Daoy (cell line): ENCODE measurements around the gene SHE. TPM values are rescaled to one million over a fixed set of nuclear protein-coding genes. Genes with fewer than 3 reads are reported as not detected.

Source experiments
- total RNA-seq: library from RNA; depleted of rRNA; stranded (reverse); fragments of >200 nt; shearing (Covaris generic); gene quantifications from 2 replicates; pipeline ENCODE4 v1.2.3, GENCODE V29; 2014; rRNA removed

The SHE gene
- total RNA-seq, 1 experiment from 2014 or later, result 0.11 TPM

Other genes starting within 250 kb of the SHE start
- gene HAX1, start 229.8 kb downstream of the SHE start, total RNA-seq, result 155 and 169 TPM in 2 replicates
- not detected in 2 replicates for gene AQP10, start 181.3 kb downstream of the SHE start, total RNA-seq
- 31.6 and 41.7 TPM in 2 replicates for gene ATP8B2, start 176.9 kb downstream of the SHE start, total RNA-seq
- gene IL6R, start 97.1 kb downstream of the SHE start, total RNA-seq, result 0.80 and 6.4 TPM in 2 replicates
- gene TDRD10, start 193 bp downstream of the SHE start, total RNA-seq, result not detected in 2 replicates
- gene UBE2Q1, start 56.2 kb upstream of the SHE start, total RNA-seq, result 39.9 and 78.3 TPM in 2 replicates
- gene CHRNB2, start 65.4 kb upstream of the SHE start, total RNA-seq, result 0.80 and 1.0 TPM in 2 replicates
- 70.8 and 83.9 TPM in 2 replicates for gene ADAR, start 105.8 kb upstream of the SHE start, total RNA-seq